CD8-positive, alpha-beta memory T cell (primary cell): ENCODE data around the gene ERCC8. TPM values are rescaled to one million over a fixed set of nuclear protein-coding genes. Genes with fewer than 3 reads are reported as not detected.
"Not testable (repeated sequence)": the region's sequence is repeated elsewhere in the genome, so short reads cannot be mapped to it uniquely, and the experiment has no call there.

Source experiments
- CTCF ChIA-PET: fragments of 350-600 bp; sonication (Branson Sonifier 250); formaldehyde crosslinking; loops from one replicate; lab custom pipeline; 2021; ENCODE audit warnings: antibody characterized with exemption; lab: Charles Lee
- POLR2A ChIA-PET: fragments of 350-600 bp; sonication (Branson Sonifier 250); formaldehyde crosslinking; loops from one replicate; lab custom pipeline; 2021; ENCODE audit warnings: antibody characterized with exemption; lab: Charles Lee
- DNase-seq, 5 donors: peaks; one replicate each; pipeline versions ENCODE4 v3.0.0 to v3.0.0-alpha.2; 2020 to 2022; ENCODE audit warnings: mixed read lengths in 1 of 5
- H3K27ac ChIP-seq: one replicate; pipeline ENCODE4 v1.7.0; 2013; ENCODE audit warnings: low read depth, mild to moderate bottlenecking, low read length, moderate library complexity
- H3K27me3 ChIP-seq: 2 replicates; pipeline ENCODE4 v1.7.0; 2013; ENCODE audit warnings: low read length, mild to moderate bottlenecking; ENCODE audit not compliant: insufficient read depth, poor library complexity, severe bottlenecking
- H3K36me3 ChIP-seq: 2 replicates; pipeline ENCODE4 v1.7.0; 2013; ENCODE audit warnings: mild to moderate bottlenecking, low read length, moderate library complexity; ENCODE audit not compliant: insufficient read depth
- H3K4me1 ChIP-seq: 2 replicates; pipeline ENCODE4 v1.7.0; 2013; ENCODE audit warnings: mild to moderate bottlenecking, low read length, moderate library complexity; ENCODE audit not compliant: insufficient read depth
- H3K4me3 ChIP-seq: 2 replicates; pipeline ENCODE4 v1.7.0; 2013; ENCODE audit warnings: mild to moderate bottlenecking, low read length
- H3K9me3 ChIP-seq: 2 replicates; pipeline ENCODE4 v1.7.0; 2013; ENCODE audit warnings: mild to moderate bottlenecking, low read length
- H3K27ac Mint-ChIP-seq, 8 donors: one replicate each; pipeline ENCODE4 v1.8.0; 2020 to 2021; ENCODE audit warnings: mixed read lengths in 8 of 8, mild to moderate bottlenecking in 6 of 8, inconsistent platforms in 3 of 8, moderate library complexity in 3 of 8
- H3K27me3 Mint-ChIP-seq, 2 donors: one replicate each; pipeline ENCODE4 v1.8.0; 2020 to 2021; ENCODE audit warnings: mixed read lengths in 2 of 2, mild to moderate bottlenecking in 1 of 2, moderate library complexity in 1 of 2
- H3K36me3 Mint-ChIP-seq, 3 donors: one replicate each; pipeline ENCODE4 v1.8.0; 2020 to 2021; ENCODE audit warnings: mixed read lengths in 3 of 3, inconsistent platforms in 1 of 3, mild to moderate bottlenecking in 1 of 3
- H3K4me1 Mint-ChIP-seq, 3 donors: one replicate each; pipeline ENCODE4 v1.8.0; 2020 to 2021; ENCODE audit warnings: mixed read lengths in 3 of 3, inconsistent platforms in 1 of 3, mild to moderate bottlenecking in 1 of 3
- H3K4me3 Mint-ChIP-seq, 7 donors: one replicate each; pipeline ENCODE4 v1.8.0; 2020 to 2021; ENCODE audit warnings: mixed read lengths in 7 of 7, mild to moderate bottlenecking in 6 of 7, moderate library complexity in 4 of 7, inconsistent platforms in 2 of 7
- H3K9me3 Mint-ChIP-seq, 5 donors: one replicate each; pipeline ENCODE4 v1.8.0; 2020 to 2022; ENCODE audit warnings: mixed read lengths in 5 of 5, mild to moderate bottlenecking in 3 of 5, moderate library complexity in 2 of 5, inconsistent platforms in 1 of 5
- polyA plus RNA-seq: library from polyadenylated mRNA; unstranded; fragments of 300-500 nt; fragmentation: Illumina TruSeq; gene quantifications from one replicate; pipeline ENCODE4 v1.2.3, GENCODE V29; 2021
- total RNA-seq, 2 experiments: library from RNA; stranded (reverse); gene quantifications; one replicate each; pipeline ENCODE4 v1.2.3, GENCODE V29; 2021

ERCC8 gene
- total and polyA plus RNA-seq, 3 experiments from 2014 or later = 11.8 to 14.4 (median 14.0) TPM

- Mint-ChIP-seq H3K36me3 (peaks cover 10 to 33% (median 21%) of the 10 kb centered on the region in 3 donors), H3K4me1 (no peaks in the 10 kb centered on the region), H3K4me3 (no peak overlapping the region), H3K27ac (no peak overlapping the region), H3K27me3 (no peaks in the 10 kb centered on the region), H3K9me3 (peaks cover 0 to 18% (median 9%) of the 10 kb centered on the region in 5 donors)
- H3K4me1 ChIP-seq = no peaks in the 10 kb centered on the region
- H3K27ac ChIP-seq = no peak overlapping the region
- no peaks in the 10 kb centered on the region for H3K36me3 ChIP-seq
- CTCF ChIA-PET = no interaction called here
- H3K4me3 ChIP-seq = no peak overlapping the region
- H3K9me3 ChIP-seq = no peaks in the 10 kb centered on the region
- POLR2A ChIA-PET = no interaction called here
- DNase-seq = no peak
- no peaks in the 10 kb centered on the region for H3K27me3 ChIP-seq
Observed at GRCh38 chr5:60883229-60883628, 61.6 kb downstream of the ERCC8 start.

GRCh38 chr5:60872892-60873291 lies 72.0 kb downstream of the ERCC8 start:
- Histone ChIP-seq H3K36me3 (no peaks in the 10 kb centered on the region), H3K9me3 (no peaks in the 10 kb centered on the region), H3K4me1 (no peaks in the 10 kb centered on the region), H3K4me3 (no peak overlapping the region), H3K27ac (no peak overlapping the region), H3K27me3 (no peaks in the 10 kb centered on the region)
- POLR2A ChIA-PET = no interaction called here
- CTCF ChIA-PET = no interaction called here
- no peaks in the 10 kb centered on the region for H3K4me1 Mint-ChIP-seq
- no peak overlapping the region for H3K27ac Mint-ChIP-seq
- H3K9me3 Mint-ChIP-seq = peaks cover 14 to 37% (median 29%) of the 10 kb centered on the region in 5 donors
- no peak overlapping the region for H3K4me3 Mint-ChIP-seq
- H3K36me3 Mint-ChIP-seq = peaks cover 8 to 51% (median 15%) of the 10 kb centered on the region in 3 donors
- DNase-seq = no peak
- no peaks in the 10 kb centered on the region for H3K27me3 Mint-ChIP-seq

GRCh38 chr5:60870857-60871256 lies 74.0 kb downstream of the ERCC8 start:
- Histone ChIP-seq H3K36me3 (no peaks in the 10 kb centered on the region), H3K4me1 (no peaks in the 10 kb centered on the region), H3K4me3 (no peak overlapping the region), H3K9me3 (no peaks in the 10 kb centered on the region), H3K27me3 (no peaks in the 10 kb centered on the region), H3K27ac (no peak overlapping the region)
- peaks cover 12 to 34% (median 27%) of the 10 kb centered on the region in 5 donors for H3K9me3 Mint-ChIP-seq
- ChIA-PET CTCF (no interaction called here), POLR2A (no interaction called here)
- no peak overlapping the region for H3K27ac Mint-ChIP-seq
- H3K36me3 Mint-ChIP-seq = peaks cover 8 to 54% (median 15%) of the 10 kb centered on the region in 3 donors
- H3K27me3 Mint-ChIP-seq = no peaks in the 10 kb centered on the region
- no peak for DNase-seq
- H3K4me1 Mint-ChIP-seq = no peaks in the 10 kb centered on the region
- no peak overlapping the region for H3K4me3 Mint-ChIP-seq

- Mint-ChIP-seq H3K36me3 (peaks cover 1 to 26% (median 5%) of the 10 kb centered on the region in 3 donors), H3K9me3 (peaks cover 0 to 26% (median 7%) of the 10 kb centered on the region in 5 donors)
- H3K27me3 ChIP-seq, H3K27ac ChIP-seq, H3K4me3 ChIP-seq, POLR2A ChIA-PET, CTCF ChIA-PET, H3K36me3 ChIP-seq, H3K27me3 Mint-ChIP-seq, H3K4me3 Mint-ChIP-seq, H3K9me3 ChIP-seq, H3K27ac Mint-ChIP-seq, H3K4me1 ChIP-seq, H3K4me1 Mint-ChIP-seq, DNase-seq: not testable (repeated sequence)
Observed at GRCh38 chr5:60860572-60860971, 84.3 kb downstream of the ERCC8 start.

GRCh38 chr5:60856066-60856465 lies 88.8 kb downstream of the ERCC8 start:
- no peaks in the 10 kb centered on the region for H3K27me3 ChIP-seq
- no peak for DNase-seq
- CTCF ChIA-PET = no interaction called here
- H3K36me3 ChIP-seq = no peaks in the 10 kb centered on the region
- H3K4me1 ChIP-seq = no peaks in the 10 kb centered on the region
- Mint-ChIP-seq H3K27me3 (no peaks in the 10 kb centered on the region), H3K9me3 (peaks cover 0 to 15% (median 3%) of the 10 kb centered on the region in 5 donors), H3K36me3 (peaks cover 0 to 11% (median 0%) of the 10 kb centered on the region in 3 donors), H3K27ac (no peak overlapping the region), H3K4me3 (no peak overlapping the region), H3K4me1 (no peaks in the 10 kb centered on the region)
- H3K4me3 ChIP-seq = no peak overlapping the region
- no peak overlapping the region for H3K27ac ChIP-seq
- no peaks in the 10 kb centered on the region for H3K9me3 ChIP-seq
- POLR2A ChIA-PET = no interaction called here

- Mint-ChIP-seq H3K4me3 (no peak overlapping the region), H3K9me3 (peaks cover 0 to 10% (median 3%) of the 10 kb centered on the region in 5 donors), H3K4me1 (no peaks in the 10 kb centered on the region), H3K27me3 (no peaks in the 10 kb centered on the region), H3K36me3 (peaks cover 0 to 4% (median 0%) of the 10 kb centered on the region in 3 donors), H3K27ac (no peak overlapping the region)
- Histone ChIP-seq H3K9me3 (no peaks in the 10 kb centered on the region), H3K36me3 (no peaks in the 10 kb centered on the region), H3K4me1 (no peaks in the 10 kb centered on the region), H3K4me3 (no peak overlapping the region), H3K27ac (no peak overlapping the region), H3K27me3 (no peaks in the 10 kb centered on the region)
- DNase-seq = no peak
- POLR2A ChIA-PET = no interaction called here
- CTCF ChIA-PET = no interaction called here
Observed at GRCh38 chr5:60852940-60853339, 91.9 kb downstream of the ERCC8 start.

- POLR2A ChIA-PET = no interaction called here
- Mint-ChIP-seq H3K27me3 (no peaks in the 10 kb centered on the region), H3K4me3 (no peak overlapping the region), H3K9me3 (peaks cover 0 to 6% (median 3%) of the 10 kb centered on the region in 5 donors), H3K4me1 (no peaks in the 10 kb centered on the region), H3K36me3 (no peaks in the 10 kb centered on the region), H3K27ac (no peak overlapping the region)
- H3K4me3 ChIP-seq = no peak overlapping the region
- no peaks in the 10 kb centered on the region for H3K36me3 ChIP-seq
- no peak overlapping the region for H3K27ac ChIP-seq
- no peak for DNase-seq
- no peaks in the 10 kb centered on the region for H3K9me3 ChIP-seq
- no peaks in the 10 kb centered on the region for H3K4me1 ChIP-seq
- H3K27me3 ChIP-seq = no peaks in the 10 kb centered on the region
- CTCF ChIA-PET = no interaction called here
Observed at GRCh38 chr5:60852317-60852716, 92.6 kb downstream of the ERCC8 start.

- Mint-ChIP-seq H3K27me3 (peaks cover 2 to 3% of the 10 kb centered on the region in 2 donors), H3K4me3 (no peak overlapping the region), H3K4me1 (no peaks in the 10 kb centered on the region), H3K9me3 (peaks cover 0 to 6% (median 3%) of the 10 kb centered on the region in 5 donors), H3K27ac (no peak overlapping the region), H3K36me3 (no peaks in the 10 kb centered on the region)
- no peaks in the 10 kb centered on the region for H3K9me3 ChIP-seq
- no peaks in the 10 kb centered on the region for H3K4me1 ChIP-seq
- no peaks in the 10 kb centered on the region for H3K27me3 ChIP-seq
- POLR2A ChIA-PET = no interaction called here
- no peak overlapping the region for H3K4me3 ChIP-seq
- no peaks in the 10 kb centered on the region for H3K36me3 ChIP-seq
- CTCF ChIA-PET = no interaction called here
- H3K27ac ChIP-seq = no peak overlapping the region
- DNase-seq = no peak
Observed at GRCh38 chr5:60851626-60852025, 93.2 kb downstream of the ERCC8 start.
